Stimulated activated CD4-positive, alpha-beta T cell treated with anti-CD3 and anti-CD28 coated beads, Interleukin-12 subunit alpha, Interleukin-12 subunit beta, amount 100 ng/mL, for 24 hours (primary cell): Measurements from ENCODE around the gene L3MBTL2.

Experiments
- DNase-seq, 2 experiments: peaks; one replicate each; pipeline ENCODE4 v3.0.0-alpha.2; 2020; ENCODE audit warnings: low read depth in 2 of 2

The L3MBTL2 gene

GRCh38 chr22:41206719-41207118, 1.6 kb downstream of the L3MBTL2 start:
- no peak for DNase-seq

- no peak for DNase-seq
These were observed 10.3 kb downstream of the L3MBTL2 start for GRCh38 chr22:41215409-41215808.

DNA sequence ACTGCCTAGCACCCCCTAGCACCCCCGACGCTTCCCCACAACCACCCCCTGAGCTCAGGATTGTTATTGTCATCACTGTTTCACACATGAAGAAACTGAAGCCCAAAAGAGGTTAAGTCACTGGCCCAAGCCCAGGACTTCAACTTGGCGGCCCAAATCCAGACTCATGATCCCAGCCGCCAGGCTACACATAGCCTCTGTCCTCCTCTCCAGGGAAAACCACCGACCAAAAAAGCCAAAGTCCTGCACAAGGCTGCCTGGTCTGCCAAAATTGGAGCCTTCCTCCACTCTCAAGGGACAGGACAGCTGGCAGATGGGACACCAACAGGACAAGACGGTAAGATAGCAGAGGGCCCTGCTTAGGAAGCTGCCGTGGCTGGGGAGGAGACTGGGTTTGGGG, 10.8 kb downstream of the L3MBTL2 start:
- DNase-seq: no peak

DNA sequence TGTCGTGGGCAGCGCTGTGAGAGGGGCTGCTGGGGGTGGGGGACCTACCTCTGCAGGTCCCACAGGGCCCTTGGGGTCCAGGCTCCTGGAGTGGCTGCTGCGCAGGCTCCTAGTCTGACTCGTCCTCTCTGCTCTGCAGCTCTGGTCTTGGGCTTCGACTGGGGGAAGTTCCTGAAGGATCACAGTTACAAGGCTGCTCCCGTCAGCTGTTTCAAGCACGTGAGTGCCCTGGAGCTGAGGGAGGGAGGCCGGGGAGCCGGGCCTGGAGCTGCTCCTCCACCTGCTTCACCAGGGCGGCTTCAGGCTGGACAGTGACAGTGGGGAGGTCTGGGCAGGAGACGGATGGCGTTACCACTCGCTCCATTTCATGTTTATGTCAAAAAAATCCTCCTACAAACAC, 11.9 kb downstream of the L3MBTL2 start:
- no peak for DNase-seq

DNA sequence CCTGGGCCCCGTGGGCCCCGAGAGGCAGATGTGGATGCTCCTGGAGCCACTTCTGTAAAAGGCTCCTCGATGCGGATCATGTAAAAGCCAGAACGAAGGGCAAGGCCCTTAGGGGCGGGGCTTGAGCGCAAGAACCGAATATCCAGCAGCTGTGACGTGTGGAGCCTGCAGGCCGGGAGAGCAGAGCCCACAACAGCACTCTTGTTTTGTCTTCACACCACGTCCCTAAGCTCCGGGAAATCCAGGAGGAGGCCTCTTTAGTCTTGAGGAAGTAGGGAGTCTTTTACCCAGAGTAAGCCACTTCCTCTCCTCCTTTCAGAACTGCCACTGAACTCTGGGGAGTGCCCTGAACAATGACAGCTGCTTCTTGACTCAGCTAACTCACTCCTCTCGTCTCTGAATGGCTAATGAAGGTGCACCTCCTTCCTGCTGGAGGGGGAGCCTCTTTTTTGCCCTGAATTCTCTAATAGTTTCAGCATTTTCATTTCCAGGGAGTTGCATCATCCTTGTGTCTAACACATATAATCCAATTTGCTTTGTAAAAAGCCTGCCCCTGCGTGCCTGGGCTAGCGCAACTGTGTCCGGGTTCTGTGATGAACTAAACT, 12.5 kb downstream of the L3MBTL2 start:
- DNase-seq: no peak

- no peak for DNase-seq
These were observed 17.9 kb downstream of the L3MBTL2 start for GRCh38 chr22:41222846-41223507.

DNA sequence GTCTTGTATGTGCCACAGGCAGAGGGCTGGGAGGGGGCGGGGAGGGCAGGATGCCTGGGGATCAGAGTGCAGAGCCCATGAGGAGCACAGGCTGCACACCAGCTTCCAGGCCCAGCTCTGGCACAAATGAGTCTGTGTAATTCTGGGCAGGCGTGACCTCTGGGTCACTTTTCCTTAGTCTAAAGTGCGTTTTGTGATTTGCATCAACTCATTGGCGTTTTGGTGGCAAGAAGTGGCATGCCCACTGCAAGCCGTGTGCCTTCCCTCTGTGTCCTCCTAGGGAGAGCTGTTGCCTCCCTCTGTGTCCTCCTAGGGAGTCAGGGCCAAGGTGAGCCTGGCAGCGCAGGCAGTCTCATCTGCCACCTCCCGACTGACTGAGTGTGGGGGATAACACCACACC, 18.4 kb downstream of the L3MBTL2 start:
- no peak for DNase-seq

- no peak for DNase-seq
These were observed 21.9 kb downstream of the L3MBTL2 start for GRCh38 chr22:41226723-41227655.

DNA sequence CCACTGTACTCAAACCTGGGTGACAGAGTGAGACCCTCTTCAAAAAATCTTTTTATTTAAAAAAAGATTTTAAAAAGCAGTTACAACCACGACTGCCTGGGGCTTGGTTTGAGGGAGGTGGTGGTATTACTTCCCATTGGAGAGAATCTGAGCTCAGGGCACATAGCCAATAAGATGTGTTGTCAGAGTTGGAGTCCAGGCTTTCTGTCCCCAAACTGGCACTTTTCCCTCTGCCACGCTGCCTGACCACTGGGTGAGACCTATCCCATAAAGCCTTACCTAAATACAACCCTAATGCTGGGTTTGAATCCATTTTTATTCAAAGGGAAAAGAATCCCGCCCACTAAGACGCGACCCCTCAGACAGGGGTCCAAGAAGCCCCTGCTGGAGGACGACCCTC, 24.1 kb downstream of the L3MBTL2 start:
- DNase-seq: no peak

GRCh38 chr22:41229730-41230400, 24.8 kb downstream of the L3MBTL2 start:
- DNase-seq: no peak

GRCh38 chr22:41230401-41230785, 25.3 kb downstream of the L3MBTL2 start:
- no peak for DNase-seq

GRCh38 chr22:41231369-41231768, 26.3 kb downstream of the L3MBTL2 start:
- no peak for DNase-seq

DNA sequence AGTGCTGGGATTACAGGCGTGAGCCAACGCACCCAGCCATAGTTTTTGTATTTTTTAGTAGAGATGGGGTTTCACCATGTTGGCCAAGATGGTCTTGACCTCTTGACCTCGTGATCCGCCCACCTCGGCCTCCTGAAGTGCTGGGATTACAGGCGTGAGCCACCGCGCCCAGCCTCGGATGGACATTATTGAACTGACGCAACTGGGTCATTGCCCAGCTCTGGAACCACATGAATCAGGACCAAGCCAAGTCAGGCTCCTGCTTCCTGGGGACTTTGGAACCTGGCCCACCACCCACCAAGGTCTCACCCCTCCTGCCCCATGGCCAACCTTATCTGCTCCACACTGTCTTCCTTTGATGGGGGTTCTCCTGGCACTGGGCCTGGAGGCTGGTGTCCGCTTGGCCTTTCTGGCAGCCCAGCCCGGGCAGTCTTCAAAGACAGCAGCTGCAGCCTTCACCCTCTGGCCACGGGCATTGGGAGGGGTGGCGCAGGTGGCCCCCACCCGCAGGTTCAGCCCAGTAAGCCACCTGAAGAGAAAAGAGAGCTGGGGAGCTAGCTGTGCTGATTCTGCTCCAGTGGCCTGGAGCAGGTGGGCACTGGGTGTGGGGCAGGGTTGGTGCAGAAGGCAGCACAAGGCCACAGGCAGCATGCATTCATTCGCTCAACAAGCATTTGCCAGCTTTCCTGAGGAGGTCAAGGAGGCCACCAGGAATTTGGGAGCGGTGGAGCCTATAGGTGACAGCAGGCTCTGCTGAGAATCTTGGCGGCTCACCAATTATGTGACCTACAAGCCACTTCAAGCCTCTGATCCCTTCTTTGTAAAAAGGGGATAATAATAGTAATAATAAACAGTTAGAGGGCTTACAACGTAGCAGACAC, 29.9 kb downstream of the L3MBTL2 start:
- no peak for DNase-seq

DNA sequence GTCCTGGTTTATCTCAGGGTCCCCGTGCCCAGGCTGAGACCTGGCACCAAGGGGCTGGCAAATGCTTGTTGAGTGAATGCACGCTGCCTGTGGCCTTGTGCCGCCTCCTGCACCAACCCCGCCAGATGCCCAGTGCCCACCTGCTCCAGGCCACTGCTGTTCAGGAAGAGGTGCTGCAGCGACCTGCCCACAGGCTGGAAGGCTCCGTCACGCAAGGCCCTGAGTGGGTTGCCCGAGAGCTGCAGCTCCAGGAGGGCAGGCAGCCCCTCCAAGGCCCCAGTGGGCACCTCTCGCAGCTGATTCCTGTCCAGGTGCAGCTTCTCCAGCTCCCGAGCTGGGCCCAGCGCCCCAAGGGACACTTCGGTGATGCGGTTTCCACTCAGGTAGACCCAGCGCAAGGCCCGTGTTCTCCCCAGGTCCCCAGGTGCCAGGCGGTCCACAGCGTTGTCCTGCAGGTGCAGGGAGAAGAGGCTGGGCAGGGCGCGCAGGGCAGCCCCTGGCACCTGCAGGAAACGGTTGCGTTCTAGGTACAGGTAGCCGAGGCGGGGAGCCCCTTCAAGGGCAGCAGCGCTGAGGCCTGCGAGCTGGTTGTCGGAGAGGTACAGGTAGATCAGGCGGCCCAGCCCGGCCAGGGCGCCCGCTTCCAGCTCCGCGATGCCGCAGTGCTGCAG, 32.1 kb downstream of the L3MBTL2 start:
- DNase-seq: no peak

DNA sequence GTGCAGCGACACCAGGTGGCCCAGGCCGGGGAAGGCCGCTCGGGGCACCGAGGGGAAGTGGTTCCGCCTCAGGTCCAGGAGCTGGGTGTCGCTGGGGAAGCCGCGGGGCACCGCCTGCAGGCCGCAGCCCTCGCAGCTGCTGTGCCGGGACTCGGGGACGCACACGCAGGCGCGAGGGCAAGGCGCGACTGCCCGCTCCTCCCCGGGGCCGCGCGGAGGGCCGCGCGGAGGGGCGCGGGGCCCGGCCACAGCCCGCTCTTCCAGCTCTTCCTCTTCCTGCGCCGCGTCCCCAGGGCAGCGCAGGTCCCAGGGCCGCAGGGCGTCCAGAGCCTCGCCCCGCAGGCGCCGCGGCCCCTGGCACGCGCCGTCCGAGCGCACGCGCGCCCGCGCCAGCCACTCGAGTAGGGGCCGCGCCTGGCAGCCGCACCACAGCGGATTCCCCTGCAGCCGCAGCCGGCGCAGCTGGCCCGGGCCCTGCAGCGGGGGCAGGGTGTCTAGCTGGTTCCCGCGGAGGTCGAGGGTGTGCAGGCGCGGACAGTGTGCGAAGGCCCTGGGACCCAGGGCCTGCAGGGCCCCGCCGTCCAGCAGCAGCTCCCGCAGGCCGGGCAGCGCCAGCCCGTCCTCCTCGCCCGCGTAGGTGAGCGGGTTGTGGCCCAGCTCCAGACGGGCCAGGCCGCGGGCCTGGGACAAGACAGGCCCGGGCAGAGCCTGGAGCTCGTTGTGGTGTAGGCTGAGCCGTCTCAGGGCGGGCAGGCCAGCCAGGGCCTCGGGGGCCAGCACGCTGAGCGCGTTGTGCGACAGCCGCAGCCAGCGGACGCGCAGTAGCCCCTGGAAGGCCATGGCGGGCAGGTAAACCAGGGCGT, 32.8 kb downstream of the L3MBTL2 start:
- peak; percentile 62 to 73 for DNase-seq

DNA sequence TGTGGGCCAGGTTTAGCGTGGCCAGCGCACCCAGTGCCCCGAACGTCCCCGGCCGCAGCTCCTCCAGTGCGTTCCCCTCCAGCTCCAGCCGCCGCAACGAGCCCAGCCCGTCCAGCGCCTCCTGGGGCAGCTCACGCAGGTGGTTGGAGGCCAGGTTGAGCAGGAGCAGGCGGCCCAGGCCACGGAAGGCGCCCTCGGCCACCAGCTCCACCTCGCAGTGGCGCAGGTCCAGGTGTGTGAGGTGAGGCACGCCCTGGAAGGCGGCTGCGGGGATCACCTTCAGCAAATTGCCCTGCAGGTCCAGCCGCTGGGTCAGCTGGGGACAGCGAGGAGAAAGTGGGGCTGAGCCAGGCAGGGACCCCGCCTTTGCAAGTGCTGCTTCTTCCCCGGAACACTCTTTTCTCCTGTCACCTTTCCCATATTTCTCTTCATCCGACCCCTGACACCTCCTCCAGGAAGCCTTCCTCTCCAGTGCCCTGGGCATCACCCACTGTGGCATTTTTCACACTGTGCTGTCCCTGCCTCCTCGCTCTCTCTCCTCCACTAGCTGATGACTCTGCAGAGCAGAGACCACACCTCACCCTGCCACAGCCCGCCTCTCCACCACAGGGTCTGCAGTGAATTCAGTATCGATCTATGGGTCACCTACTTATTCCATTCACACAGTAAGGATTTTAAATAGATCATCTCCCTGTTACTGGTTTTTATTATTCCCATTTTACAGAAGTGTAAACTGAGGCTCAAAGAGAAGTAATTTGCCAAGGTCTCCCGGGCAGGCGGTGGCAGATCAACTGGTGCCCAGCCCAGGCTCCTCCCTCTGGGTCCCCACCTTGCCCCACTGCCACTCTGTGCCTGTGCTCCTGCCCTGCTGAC, 33.7 kb downstream of the L3MBTL2 start:
- DNase-seq: no peak

GRCh38 chr22:41239443-41240128, 34.5 kb downstream of the L3MBTL2 start:
- no peak for DNase-seq
